ENCODE results near the gene VWCE.

Gene VWCE, protein sequence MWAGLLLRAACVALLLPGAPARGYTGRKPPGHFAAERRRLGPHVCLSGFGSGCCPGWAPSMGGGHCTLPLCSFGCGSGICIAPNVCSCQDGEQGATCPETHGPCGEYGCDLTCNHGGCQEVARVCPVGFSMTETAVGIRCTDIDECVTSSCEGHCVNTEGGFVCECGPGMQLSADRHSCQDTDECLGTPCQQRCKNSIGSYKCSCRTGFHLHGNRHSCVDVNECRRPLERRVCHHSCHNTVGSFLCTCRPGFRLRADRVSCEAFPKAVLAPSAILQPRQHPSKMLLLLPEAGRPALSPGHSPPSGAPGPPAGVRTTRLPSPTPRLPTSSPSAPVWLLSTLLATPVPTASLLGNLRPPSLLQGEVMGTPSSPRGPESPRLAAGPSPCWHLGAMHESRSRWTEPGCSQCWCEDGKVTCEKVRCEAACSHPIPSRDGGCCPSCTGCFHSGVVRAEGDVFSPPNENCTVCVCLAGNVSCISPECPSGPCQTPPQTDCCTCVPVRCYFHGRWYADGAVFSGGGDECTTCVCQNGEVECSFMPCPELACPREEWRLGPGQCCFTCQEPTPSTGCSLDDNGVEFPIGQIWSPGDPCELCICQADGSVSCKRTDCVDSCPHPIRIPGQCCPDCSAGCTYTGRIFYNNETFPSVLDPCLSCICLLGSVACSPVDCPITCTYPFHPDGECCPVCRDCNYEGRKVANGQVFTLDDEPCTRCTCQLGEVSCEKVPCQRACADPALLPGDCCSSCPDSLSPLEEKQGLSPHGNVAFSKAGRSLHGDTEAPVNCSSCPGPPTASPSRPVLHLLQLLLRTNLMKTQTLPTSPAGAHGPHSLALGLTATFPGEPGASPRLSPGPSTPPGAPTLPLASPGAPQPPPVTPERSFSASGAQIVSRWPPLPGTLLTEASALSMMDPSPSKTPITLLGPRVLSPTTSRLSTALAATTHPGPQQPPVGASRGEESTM

GRCh38 chr11:61294717-61295595 is at the start of gene VWCE:
VWCE (minus strand) TSS chr11:61295316; CDS start chr11:61295037, 279 bp downstream.
- DNase-seq, result peak; percentile 54

- DNase-seq, result no peak
Observed at GRCh38 chr11:61343792-61344745, 49.0 kb upstream of the VWCE start.

DNA sequence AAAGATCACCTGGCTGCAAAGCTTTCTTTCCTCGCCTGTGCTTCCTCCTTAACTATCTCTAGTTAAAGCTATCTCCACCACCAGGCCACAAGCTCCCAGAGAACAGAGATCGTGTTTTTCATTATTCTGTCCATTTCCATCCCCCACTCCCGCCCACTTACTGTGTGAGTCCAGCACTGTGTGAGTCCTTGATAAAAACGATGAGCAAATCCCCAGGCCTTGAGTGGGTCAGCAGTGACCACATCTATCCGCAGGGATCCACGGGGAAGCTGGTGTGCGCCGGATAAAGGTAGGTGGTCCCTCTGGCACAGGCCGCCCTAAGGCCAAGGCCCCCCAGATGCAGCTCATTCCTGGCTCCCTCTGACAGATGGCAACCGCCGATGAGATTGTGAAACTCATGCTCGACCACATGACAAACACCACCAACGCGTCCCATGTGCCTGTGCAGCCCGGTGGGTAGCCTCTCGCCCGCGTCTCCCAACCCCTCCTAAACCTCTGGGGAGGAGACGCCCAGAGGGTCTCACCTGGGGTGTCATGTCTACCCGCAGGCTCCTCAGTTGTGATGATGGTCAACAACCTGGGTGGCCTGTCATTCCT is 47.2 kb upstream of the VWCE start:
- DNase-seq, result no peak

GRCh38 chr11:61341706-61342105 is 46.6 kb upstream of the VWCE start:
- no peak for DNase-seq

GRCh38 chr11:61340979-61341378 is 45.9 kb upstream of the VWCE start:
- no peak for DNase-seq

GRCh38 chr11:61339490-61339878 is 44.4 kb upstream of the VWCE start:
- no peak for DNase-seq

DNA sequence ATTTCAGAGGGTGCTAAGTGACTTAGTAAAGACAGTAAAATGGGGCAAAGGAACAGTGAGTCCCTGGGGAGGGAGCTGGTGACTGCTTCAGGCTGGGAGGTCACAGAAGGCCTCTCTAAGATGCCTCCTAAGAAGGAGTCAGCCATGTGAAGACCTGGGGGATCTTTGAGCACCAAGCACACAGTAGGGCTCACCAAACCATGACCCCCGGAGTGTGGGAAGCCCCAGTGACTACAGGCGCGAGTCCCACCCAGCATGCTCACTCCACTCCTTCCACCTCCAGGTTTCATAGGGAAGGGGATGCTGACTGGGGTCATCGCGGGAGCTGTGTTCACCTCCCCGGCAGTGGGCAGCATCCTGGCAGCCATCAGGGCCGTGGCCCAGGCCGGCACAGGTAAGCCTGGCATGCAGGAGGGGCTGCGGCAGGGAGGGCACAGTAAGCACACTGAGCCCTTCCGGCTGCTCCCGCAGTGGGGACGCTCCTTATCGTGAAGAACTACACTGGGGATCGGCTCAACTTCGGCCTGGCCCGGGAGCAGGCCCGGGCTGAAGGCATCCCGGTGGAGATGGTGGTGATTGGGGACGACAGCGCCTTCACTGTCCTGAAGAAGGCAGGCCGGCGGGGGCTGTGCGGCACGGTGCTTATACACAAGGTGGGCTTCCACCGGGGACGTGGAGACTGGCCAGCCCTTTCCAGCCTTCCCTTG is 43.8 kb upstream of the VWCE start:
- DNase-seq, result no peak

DNA sequence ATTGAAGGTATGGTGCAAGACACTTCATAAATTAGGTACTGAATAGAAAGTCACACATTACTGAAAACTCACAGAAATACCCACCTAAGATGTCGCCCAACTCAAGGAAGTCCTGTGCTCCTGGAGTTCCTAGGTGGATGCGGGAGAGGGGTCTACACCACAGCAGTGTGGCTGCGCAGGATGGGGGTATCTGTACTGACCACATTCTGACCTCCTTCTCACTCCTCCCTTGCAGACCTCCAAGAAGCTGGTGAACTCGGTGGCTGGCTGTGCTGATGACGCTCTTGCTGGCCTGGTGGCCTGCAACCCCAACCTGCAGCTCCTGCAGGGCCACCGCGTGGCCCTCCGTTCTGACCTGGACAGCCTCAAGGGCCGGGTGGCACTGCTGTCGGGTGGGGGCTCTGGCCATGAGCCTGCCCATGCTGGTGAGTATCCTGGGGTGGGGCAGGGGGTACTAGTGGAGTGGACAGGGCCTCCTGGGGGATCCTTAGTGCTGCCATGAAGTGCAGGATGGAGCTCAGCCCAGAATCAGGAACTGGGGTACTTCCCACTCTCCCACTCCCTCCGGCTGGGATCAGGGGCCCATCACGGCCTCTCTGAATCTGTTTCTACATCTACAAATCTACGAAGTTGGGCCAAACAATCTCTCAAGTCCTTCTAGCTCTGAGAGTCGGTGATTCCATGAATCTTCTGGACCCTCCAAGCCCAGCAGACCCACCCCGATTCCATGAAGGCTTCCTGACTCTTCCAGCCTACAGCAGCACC is 42.8 kb upstream of the VWCE start:
- DNase-seq, result no peak

- peak; percentile 89 for DNase-seq
Observed at GRCh38 chr11:61336171-61336935, 41.2 kb upstream of the VWCE start.

DNA sequence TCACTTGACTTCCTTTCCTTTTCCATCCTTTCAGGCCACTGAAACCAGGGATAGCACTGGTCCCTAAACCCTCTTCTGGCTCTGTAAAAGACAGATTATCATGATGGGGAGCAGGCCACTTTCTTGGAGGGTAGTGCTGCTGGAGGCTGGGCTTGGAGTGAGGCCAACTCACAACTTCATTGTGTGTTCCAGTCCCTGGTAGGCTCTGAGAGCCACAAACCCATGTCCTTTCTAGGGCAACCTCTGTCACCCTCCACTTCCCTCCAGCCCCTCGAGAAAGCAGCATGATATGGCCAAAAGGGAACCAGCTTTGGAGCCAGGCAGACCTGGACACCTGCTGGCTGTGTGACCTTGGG is 40.2 kb upstream of the VWCE start:
- no peak for DNase-seq

DNA sequence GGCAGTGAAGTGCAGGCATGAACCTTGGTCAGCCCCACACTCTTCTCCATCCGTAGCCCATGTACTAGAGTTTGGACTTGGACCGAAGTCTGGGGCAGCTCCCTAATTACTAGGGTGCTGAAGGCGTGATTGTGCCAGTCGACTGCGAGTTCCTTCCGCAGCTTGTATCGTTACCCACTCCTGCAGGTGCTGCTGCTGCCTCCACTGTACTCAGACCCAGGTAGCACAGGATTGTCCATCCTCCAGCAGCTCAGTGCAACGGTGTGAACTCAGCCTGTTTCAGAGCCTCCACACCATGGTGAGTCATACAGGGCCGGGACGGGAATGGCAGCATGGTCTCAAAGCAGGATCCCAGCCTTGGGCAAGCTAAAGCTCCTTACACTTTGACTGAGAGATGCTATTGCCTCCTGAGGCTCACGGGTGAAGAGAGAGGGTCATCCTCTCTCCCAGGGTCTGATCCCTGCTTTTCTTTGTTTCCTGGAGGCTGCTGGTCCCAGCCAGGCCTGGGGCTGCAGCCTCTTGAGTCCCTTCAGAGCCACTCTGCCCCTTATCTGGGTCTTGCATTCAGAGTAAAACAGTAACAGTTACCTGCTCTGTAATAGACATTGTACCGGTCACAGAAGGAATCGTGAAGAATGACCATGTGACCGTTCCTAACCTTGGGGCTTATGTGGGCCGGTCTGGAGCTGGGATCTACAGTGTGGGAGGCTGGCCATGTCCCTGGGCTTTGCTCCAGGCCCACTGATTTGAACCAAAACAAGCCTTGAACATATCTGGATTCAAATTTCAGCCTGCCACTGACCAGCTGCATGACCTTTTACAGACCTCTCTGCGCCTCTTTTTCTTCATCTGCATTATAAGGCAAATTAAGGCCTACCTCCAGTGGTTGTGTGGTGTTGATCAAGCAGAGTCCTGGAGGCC is 39.6 kb upstream of the VWCE start:
- DNase-seq, result no peak

DNA sequence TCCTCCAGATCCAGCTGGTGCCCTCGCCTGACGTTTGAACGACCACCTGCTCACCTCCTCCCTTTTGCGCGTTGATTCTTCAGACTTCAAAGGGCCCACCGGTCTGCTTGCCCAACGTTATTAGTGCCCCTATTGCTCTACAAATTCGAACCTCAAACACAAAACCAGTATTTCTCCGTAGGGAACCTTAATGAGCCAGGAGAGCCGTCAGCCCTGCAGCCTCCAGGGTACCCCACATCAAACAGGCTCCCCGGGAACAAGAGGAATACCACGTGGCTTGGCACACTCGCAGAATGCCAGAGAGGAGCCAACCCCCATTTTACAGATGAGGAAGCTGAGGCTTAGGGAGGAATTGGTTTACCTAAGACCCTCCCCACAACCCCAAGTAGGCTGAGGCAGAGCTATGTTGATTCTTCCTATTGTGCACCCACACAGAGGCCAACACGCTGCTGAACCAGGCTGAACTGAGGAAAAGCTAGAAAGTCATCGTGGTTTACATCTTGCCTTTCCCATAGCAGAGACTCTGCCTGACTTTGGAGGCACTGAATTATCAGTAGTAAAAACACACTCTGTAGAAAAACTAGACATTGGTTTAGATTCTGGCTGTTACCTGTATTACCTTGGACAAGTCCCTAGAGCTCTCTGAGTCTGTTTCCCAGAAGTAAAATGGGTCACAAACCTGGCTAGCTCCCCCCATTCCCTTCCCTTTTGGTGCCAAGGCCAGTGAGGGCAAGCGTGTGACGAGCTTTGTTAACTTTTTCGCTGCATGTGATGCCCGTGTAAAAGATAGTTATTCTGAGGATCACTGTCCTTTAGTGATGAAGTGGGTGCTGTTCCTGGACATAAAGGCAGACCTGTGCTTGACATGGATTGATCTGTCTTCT is 38.7 kb upstream of the VWCE start:
- DNase-seq, result no peak

DNA sequence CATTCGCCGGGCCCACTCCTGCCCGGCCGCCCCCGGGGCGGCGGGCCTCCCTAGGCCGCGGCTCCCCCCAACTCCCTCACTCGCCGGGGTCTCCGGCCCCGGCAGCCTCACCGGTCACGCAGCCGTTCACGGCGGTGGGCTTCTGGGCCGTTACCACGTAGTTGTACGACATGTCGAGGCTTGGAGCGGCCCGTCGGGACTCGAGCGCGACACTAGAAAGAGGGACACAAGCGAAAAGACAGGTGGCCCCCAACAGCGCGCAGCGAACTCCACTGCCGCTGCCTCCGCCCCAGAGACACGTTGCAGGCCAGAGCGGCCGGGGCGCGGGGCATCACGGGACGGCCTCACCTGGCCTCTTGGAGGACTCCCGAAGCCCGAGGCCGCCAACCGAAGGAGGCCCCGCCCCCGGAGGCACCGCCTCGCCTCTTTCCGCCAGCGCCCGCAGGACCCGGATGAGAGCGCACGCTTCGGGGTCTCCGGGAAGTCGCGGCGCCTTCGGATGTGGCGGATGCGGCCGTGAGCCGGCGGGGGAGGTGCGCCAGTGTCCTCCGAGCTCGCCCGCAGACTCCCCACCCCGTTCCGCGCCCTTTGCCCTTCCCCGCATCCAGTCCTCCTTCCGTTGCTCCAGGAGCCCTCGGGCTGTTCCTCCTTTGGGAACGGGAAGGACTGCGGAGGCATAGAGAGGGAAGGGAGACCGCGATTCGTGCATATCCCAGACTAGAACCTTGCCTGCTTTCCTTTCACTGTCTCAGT is 37.9 kb upstream of the VWCE start, which contains the start of the genes DDB1 and TKFC:
Gene DDB1 (minus strand): TSS at position 309 of the 753 bp plus-strand sequence. CDS start 137 bp downstream, at position 172.
Gene TKFC (plus strand): TSS at position 432 of the 753 bp plus-strand sequence. CDS start 1,501 bp downstream, outside the sequence.
- peak; percentile 98 for DNase-seq

GRCh38 chr11:61332281-61332796 is 37.2 kb upstream of the VWCE start:
- DNase-seq, result no peak

- DNase-seq, result no peak
Observed at GRCh38 chr11:61331651-61332050, 36.5 kb upstream of the VWCE start.
